ENCODE measurements around the gene SART3.

Gene SART3

GRCh38 chr12:108603743-108604142 is 42.8 kb upstream of the SART3 start:
- TF ChIP-seq, protein P1, sequence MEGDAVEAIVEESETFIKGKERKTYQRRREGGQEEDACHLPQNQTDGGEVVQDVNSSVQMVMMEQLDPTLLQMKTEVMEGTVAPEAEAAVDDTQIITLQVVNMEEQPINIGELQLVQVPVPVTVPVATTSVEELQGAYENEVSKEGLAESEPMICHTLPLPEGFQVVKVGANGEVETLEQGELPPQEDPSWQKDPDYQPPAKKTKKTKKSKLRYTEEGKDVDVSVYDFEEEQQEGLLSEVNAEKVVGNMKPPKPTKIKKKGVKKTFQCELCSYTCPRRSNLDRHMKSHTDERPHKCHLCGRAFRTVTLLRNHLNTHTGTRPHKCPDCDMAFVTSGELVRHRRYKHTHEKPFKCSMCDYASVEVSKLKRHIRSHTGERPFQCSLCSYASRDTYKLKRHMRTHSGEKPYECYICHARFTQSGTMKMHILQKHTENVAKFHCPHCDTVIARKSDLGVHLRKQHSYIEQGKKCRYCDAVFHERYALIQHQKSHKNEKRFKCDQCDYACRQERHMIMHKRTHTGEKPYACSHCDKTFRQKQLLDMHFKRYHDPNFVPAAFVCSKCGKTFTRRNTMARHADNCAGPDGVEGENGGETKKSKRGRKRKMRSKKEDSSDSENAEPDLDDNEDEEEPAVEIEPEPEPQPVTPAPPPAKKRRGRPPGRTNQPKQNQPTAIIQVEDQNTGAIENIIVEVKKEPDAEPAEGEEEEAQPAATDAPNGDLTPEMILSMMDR (IDR thresholded peaks at IDR 0.05; ENCODE audit: insufficient read depth, low read length, poor library complexity, severe bottlenecking): no peak
- Histone ChIP-seq H3K36me3 (ENCODE audit: control insufficient read depth, insufficient read depth, low read length) (no peaks in the 10 kb centered on the region), H3K27me3 (replicated peaks; ENCODE audit: control insufficient read depth, insufficient read depth, low read length) (no peaks in the 10 kb centered on the region), H3K4me3 (replicated peaks; ENCODE audit: low read depth, low read length) (no peak overlapping the region)
- no peak for DNase-seq (ENCODE audit: extremely low read depth, insufficient read length)

DNA sequence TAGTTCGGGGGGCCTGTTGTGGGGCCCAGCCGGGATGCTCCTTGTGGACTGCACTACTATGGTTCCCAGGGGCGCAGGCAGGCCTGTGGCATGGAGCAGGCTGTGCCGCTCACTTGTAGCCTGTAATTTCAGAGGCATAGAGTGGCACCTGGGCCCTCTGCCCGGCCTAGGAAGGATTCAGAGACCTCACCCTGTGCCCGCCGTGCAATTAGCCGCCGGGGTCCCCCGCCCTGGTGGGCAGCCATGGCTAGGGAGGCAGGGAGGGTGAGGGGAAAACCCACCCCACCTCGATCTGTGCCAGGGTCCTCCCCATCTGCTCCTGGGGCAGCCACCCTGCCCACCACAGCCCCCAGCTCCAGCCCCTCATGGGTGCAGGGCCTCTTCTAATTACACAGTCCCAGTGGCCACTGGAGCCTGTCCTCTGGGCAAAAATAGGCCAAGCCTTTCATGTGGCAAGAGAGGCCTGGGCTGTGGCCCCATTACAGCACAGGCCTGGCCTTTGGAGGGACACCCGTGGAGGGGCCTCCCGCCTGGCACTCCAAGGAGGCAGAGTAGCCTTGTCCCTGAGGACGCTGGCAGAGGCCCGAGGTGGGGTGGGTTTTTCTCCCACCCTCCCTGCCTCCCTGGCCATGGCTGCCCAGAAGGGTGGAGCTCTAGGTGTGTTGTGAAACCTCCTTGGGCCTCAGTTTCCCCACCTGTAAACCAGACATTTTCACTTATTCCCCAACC is 42.2 kb upstream of the SART3 start:
- no peak for DNase-seq (ENCODE audit: extremely low read depth, insufficient read length)
- TF ChIP-seq, protein P1 (IDR thresholded peaks at IDR 0.05; ENCODE audit: insufficient read depth, low read length, poor library complexity, severe bottlenecking): no peak
- no peaks in the 10 kb centered on the region for H3K36me3 ChIP-seq (ENCODE audit: control insufficient read depth, insufficient read depth, low read length)
- H3K27me3 ChIP-seq (replicated peaks; ENCODE audit: control insufficient read depth, insufficient read depth, low read length): no peaks in the 10 kb centered on the region
- no peak overlapping the region for H3K4me3 ChIP-seq (replicated peaks; ENCODE audit: low read depth, low read length)

DNA sequence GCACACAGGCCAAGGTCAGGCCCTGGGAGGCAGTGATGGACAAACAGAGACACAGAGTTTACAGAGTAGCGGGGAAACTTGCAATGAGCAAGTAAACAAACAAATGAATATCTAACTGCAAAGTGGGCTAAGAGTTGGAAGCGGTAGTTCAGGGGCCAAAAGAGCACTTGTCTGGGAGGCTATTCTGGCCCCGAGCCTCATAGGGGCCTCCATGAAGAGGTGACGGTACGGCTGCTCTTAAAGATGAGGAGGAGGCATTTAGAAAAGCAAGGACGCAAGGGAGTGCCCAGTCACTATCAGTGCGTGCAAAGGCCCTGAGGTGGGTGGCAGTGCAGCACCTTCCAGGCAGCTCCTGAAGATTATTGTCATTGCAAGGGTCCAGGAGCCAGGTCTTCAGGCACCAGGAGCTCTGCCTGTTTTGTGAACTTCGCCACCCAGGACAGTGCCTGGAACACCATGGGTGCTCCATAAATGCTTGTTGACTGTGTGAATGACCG is 41.3 kb upstream of the SART3 start:
- DNase-seq (ENCODE audit: extremely low read depth, insufficient read length): no peak
- TF ChIP-seq, protein P1 (IDR thresholded peaks at IDR 0.05; ENCODE audit: insufficient read depth, low read length, poor library complexity, severe bottlenecking): no peak
- no peaks in the 10 kb centered on the region for H3K27me3 ChIP-seq (replicated peaks; ENCODE audit: control insufficient read depth, insufficient read depth, low read length)
- H3K36me3 ChIP-seq (ENCODE audit: control insufficient read depth, insufficient read depth, low read length): no peaks in the 10 kb centered on the region
- no peak overlapping the region for H3K4me3 ChIP-seq (replicated peaks; ENCODE audit: low read depth, low read length)

GRCh38 chr12:108600702-108601007 is 39.7 kb upstream of the SART3 start:
- no peaks in the 10 kb centered on the region for H3K36me3 ChIP-seq (ENCODE audit: control insufficient read depth, insufficient read depth, low read length)
- H3K4me3 ChIP-seq (replicated peaks; ENCODE audit: low read depth, low read length): no peak overlapping the region
- no peaks in the 10 kb centered on the region for H3K27me3 ChIP-seq (replicated peaks; ENCODE audit: control insufficient read depth, insufficient read depth, low read length)
- no peak for DNase-seq (ENCODE audit: extremely low read depth, insufficient read length)
- TF ChIP-seq, protein P1 (IDR thresholded peaks at IDR 0.05; ENCODE audit: insufficient read depth, low read length, poor library complexity, severe bottlenecking): no peak

- H3K36me3 ChIP-seq (ENCODE audit: control insufficient read depth, insufficient read depth, low read length): no peaks in the 10 kb centered on the region
- H3K4me3 ChIP-seq (replicated peaks; ENCODE audit: low read depth, low read length): no peak overlapping the region
- TF ChIP-seq, protein P1 (IDR thresholded peaks at IDR 0.05; ENCODE audit: insufficient read depth, low read length, poor library complexity, severe bottlenecking): no peak
- no peaks in the 10 kb centered on the region for H3K27me3 ChIP-seq (replicated peaks; ENCODE audit: control insufficient read depth, insufficient read depth, low read length)
- DNase-seq (ENCODE audit: extremely low read depth, insufficient read length): no peak
These were observed 39.2 kb upstream of the SART3 start for GRCh38 chr12:108599948-108600701.
